RPMI7951 (cell line): ENCODE data around the gene OTOGL. TPM values are rescaled to one million over a fixed set of nuclear protein-coding genes. Genes with fewer than 3 reads are reported as not detected.
A peak's percentile ranks its signal among the peaks of the same experiment; 100 is the strongest.
"Not testable (repeated sequence)": the region's sequence is repeated elsewhere in the genome, so short reads cannot be mapped to it uniquely, and the experiment has no call there.

Experiments
- DNase-seq: peaks from one replicate; pipeline ENCODE4 v3.0.0-alpha.2; 2012; ENCODE audit warnings: low read depth
- total RNA-seq: library from RNA; depleted of rRNA; stranded (reverse); fragments of >200 nt; shearing (Covaris generic); gene quantifications from 2 replicates; pipeline ENCODE4 v1.2.3, GENCODE V29; 2014

The OTOGL gene
- total RNA-seq, 1 experiment from 2014 or later = 0.48 TPM

DNA sequence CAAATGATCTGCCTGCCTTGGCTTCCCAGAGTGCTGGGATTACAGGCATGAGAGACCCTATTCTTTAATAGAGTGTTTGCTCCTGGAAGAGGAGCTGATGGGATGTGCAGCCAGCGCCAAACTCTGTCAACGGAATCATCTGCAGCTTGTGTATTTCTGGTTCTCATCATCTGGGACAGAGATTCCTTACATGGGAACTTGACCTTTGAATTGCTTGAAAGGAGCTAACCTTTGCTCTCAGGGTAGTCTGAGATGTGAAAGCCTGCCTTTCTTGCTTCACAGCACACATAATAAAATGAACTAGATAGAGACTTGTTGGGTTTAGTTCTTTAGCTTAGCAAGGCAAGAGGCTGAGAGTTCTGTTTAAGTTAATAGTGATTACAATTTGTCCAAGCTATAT, 120.0 kb downstream of the OTOGL start:
- no peak for DNase-seq

- DNase-seq = no peak
Measured at GRCh38 chr12:80222261-80222660, 122.9 kb downstream of the OTOGL start.

DNA sequence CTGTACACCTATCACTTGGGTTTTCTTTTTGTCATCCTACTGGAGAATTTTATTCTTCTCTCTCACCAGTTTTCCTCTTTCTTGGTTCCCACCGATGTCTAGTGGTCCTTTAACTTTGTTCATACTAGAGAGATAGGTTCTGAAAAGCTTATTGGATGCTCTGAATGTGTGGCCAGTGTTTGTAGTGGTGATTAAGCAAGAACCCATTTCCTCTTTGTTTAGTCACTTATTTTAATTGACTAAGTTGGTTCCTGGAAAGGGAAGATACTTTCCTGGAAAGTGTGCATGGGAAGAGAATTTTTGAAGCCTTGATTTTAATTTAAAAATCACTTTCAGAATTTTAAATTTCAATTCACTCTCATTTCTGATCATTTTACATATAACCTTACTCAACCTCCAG, 127.2 kb downstream of the OTOGL start:
- DNase-seq = peak; percentile 10

DNA sequence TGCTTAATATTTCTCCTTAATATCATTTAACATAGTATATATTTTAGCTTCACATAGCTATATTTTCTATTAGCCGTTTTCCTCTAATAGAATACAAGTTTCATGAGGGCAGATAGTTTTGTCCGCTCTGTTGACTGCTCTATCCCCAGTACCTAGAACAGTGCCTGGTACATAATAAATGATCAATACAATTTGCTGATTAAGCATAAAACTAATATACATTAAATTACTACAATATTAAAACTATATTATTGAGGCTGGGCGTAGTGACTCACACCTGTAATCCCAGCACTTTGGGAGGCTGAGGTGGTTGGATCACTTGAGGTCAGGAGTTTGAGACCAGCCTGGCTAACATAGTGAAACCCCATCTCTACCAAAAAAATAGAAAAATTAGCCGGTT, 128.6 kb downstream of the OTOGL start:
- DNase-seq = not testable (repeated sequence)

DNA sequence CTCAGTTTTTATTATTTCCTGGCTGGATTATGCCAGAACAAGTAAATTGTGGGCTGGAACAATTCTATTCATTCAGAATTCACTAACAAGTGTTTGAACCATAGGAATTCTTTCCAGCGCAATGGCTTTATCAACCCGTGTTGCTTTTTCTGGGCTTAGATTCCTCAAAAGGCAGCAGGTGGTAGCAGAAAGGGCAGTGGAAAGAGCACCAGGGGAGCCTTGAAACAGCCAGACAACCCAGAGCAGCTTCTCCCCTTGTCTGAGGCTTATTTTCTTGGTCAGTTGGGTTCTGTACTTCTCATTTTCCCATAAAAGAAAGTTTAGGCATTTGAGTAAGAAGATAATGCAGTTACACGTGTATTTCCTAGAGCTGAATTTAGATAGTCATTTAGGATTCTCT, 130.7 kb downstream of the OTOGL start:
- DNase-seq = no peak

DNA sequence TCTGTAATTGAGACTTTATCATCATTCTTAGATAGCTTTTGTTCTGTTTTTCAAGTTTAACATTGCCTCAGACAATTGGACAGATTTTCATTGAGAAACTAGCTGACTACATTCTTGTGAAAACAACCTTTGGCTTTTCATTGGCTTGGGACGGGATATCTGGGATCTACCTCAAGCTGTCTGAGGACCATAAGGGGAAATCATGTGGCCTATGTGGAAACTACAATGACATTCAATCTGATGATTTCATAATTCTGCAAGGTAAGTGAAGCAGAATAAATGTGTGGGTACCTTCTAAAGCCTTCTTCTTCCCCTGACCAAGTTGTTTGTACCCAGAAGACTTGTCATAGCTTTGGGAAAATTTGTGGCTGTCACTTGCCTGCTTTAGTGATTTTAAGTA, 133.5 kb downstream of the OTOGL start:
- no peak for DNase-seq

DNA sequence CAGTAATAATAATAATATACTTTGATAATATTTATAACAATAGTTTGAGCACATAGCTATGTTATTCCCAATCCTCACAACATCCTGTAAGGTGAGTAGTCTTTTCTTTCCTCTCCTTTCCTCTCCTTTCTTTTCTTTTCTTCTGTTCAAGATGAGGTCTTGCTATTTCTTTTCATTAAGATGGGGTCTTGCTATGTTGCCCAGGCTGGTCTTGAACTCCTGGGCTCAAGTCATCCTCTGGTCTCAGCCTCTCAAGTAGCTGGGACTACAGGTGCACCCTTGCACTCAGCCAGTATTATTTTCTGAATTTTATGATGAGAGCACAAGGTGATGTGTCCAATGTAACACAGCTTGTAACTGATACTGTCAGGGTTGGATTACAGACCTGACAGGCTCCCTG, 134.6 kb downstream of the OTOGL start:
- DNase-seq = no peak

- no peak for DNase-seq
Measured at GRCh38 chr12:80234667-80235066, 135.3 kb downstream of the OTOGL start.

GRCh38 chr12:80235944-80236343, 136.6 kb downstream of the OTOGL start:
- no peak for DNase-seq

GRCh38 chr12:80239867-80240266, 140.5 kb downstream of the OTOGL start:
- DNase-seq = no peak

GRCh38 chr12:80241576-80242273, 142.4 kb downstream of the OTOGL start:
- DNase-seq = no peak

DNA sequence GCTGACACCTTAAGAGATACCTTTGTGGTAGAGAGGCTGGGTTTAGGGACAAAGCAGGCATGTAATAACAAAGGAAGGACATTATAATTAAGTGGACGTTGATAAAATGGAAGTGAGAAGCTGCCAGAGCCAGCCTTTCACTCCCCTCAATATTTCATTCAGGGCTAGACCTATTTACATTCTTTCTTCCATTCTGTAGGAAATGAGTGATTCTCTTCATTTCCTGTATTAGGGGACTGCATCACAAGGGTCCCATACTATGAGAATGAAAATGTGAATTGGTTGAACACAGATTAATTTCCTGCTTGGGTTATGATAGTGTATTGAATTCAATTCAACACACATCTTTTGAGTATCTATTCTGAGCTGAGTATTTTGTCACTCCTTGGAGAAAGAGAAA, 143.0 kb downstream of the OTOGL start:
- no peak for DNase-seq

- DNase-seq = not testable (repeated sequence)
Measured at GRCh38 chr12:80249581-80249980, 150.2 kb downstream of the OTOGL start.

DNA sequence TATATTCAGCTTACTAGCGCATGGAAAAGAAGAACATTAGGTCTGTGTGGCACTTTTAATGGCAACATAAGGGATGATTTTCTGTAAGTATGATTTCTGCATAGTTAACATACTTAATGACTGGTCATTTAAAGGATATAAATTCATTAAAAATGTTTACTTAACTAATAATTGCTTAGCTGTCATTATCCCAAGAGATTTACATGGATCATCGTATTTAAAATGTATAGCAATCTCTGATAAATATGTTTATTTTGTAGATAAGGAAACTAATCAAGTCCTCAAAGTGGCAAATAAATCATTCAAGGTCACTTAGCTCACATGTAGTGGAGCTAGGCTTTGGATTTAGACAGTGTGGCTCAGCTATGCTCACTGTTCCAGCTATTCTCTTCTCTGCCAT, 158.6 kb downstream of the OTOGL start:
- no peak for DNase-seq

GRCh38 chr12:80260269-80260668, 160.9 kb downstream of the OTOGL start:
- no peak for DNase-seq

- no peak for DNase-seq
Measured at GRCh38 chr12:80261403-80261802, 162.1 kb downstream of the OTOGL start.

GRCh38 chr12:80262346-80262745, 163.0 kb downstream of the OTOGL start:
- peak; percentile 40 for DNase-seq

- no peak for DNase-seq
Measured at GRCh38 chr12:80262771-80263170, 163.4 kb downstream of the OTOGL start.

- DNase-seq = no peak
Measured at GRCh38 chr12:80264386-80264785, 165.0 kb downstream of the OTOGL start.

DNA sequence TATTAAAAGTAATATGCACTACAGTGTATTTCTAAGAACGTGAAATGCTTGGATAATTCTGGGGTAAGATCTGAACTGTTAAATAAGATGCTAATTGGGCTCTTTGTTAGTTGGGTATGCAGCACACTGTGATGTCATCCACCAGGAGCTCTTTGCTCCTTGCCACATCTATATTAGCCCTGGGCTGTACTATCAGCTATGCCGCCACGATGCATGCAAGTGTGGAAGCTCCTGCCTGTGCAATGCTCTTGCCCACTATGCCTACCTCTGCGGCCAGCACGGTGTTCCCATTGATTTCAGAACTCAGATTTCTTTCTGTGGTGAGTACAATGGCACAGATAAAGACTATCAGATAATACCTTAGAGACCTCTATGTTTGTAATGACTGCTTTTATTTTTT, 165.6 kb downstream of the OTOGL start:
- DNase-seq = no peak

GRCh38 chr12:80268924-80269749, 169.8 kb downstream of the OTOGL start:
- DNase-seq = peak; percentile 75

GRCh38 chr12:80269803-80270552, 170.6 kb downstream of the OTOGL start:
- DNase-seq = peak; percentile 37

- DNase-seq = no peak
Measured at GRCh38 chr12:80271780-80272179, 172.4 kb downstream of the OTOGL start.
